Neural cell (in vitro differentiated cells): Measurements from ENCODE around the gene SPDYC. TPM values are rescaled to one million over a fixed set of nuclear protein-coding genes. Genes with fewer than 3 reads are reported as not detected.
A peak's percentile ranks its signal among the peaks of the same experiment; 100 is the strongest.

Source experiments
- H2AFZ ChIP-seq: fragments of 200-600, 300-800 bp; sonication (generic), shearing (Covaris generic); 2 replicates; pipeline ENCODE4 v1.6.0; 2014; ENCODE audit warnings: low read depth, mild to moderate bottlenecking, antibody characterized with exemption, low read length, moderate library complexity
- H3F3A ChIP-seq: fragments of 200-600 bp; shearing (Covaris generic); 2 replicates; pipeline ENCODE4 v1.6.1; 2016; ENCODE audit warnings: mild to moderate bottlenecking, moderate library complexity, mixed read lengths, antibody characterized with exemption, low read length; ENCODE audit not compliant: insufficient read depth, poor library complexity, severe bottlenecking
- H3K27ac ChIP-seq: fragments of 200-600, 300-800 bp; sonication (generic), shearing (Covaris generic); 2 replicates; pipeline ENCODE4 v1.5.1; 2014; ENCODE audit warnings: mild to moderate bottlenecking, low read length, moderate library complexity
- H3K27me3 ChIP-seq: fragments of 300-800, 200-600 bp; sonication (generic), shearing (Covaris generic); 2 replicates; pipeline ENCODE4 v1.6.0; 2014; ENCODE audit warnings: mild to moderate bottlenecking, low read depth, low read length, moderate library complexity; ENCODE audit not compliant: insufficient read depth
- H3K36me3 ChIP-seq: fragments of 300-800, 200-600 bp; sonication (generic), shearing (Covaris generic); 2 replicates; pipeline ENCODE4 v1.5.1; 2014; ENCODE audit warnings: mild to moderate bottlenecking, antibody characterized with exemption, low read length, moderate library complexity; ENCODE audit not compliant: insufficient read depth
- H3K4me2 ChIP-seq: fragments of 300-800, 200-600 bp; sonication (generic), shearing (Covaris generic); 2 replicates; pipeline ENCODE4 v1.6.0; 2014; ENCODE audit warnings: mild to moderate bottlenecking, low read length
- H3K4me3 ChIP-seq: fragments of 300-800, 200-600 bp; sonication (generic), shearing (Covaris generic); 2 replicates; pipeline ENCODE4 v1.5.1; 2014; ENCODE audit warnings: mild to moderate bottlenecking, low read length, moderate library complexity
- H3K79me2 ChIP-seq: fragments of 200-600 bp; shearing (Covaris generic); replicated peaks from 2 replicates; pipeline ENCODE4 v1.6.0; 2014; ENCODE audit warnings: mild to moderate bottlenecking, low read length, moderate library complexity; ENCODE audit not compliant: insufficient read depth
- H3K9ac ChIP-seq: fragments of 300-800, 200-600 bp; sonication (generic), shearing (Covaris generic); 2 replicates; pipeline ENCODE4 v1.6.1; 2016; ENCODE audit warnings: mild to moderate bottlenecking, low read length, mixed read lengths
- H3K9me2 ChIP-seq: fragments of 200-600 bp; shearing (Covaris generic); 2 replicates; pipeline ENCODE4 v1.6.1; 2016; ENCODE audit warnings: mild to moderate bottlenecking, low read length, mixed read lengths; ENCODE audit not compliant: insufficient read depth
- H3K9me3 ChIP-seq: fragments of 200-600, 300-800 bp; sonication (generic), shearing (Covaris generic); 2 replicates; pipeline ENCODE4 v1.6.1; 2016; ENCODE audit warnings: mild to moderate bottlenecking, mixed run types, low read length, moderate library complexity, mixed read lengths
- H4K20me1 ChIP-seq: fragments of 200-600 bp; shearing (Covaris generic); 2 replicates; pipeline ENCODE4 v1.6.1; 2016; ENCODE audit warnings: mild to moderate bottlenecking, mixed run types; ENCODE audit not compliant: insufficient read depth
- CTCF ChIP-seq: fragments of 450-650 bp; IDR thresholded peaks from 2 replicates; pipeline ENCODE4 v1.5.1; 2014; ENCODE audit warnings: antibody characterized with exemption, mild to moderate bottlenecking, moderate library complexity; ENCODE audit not compliant: poor library complexity, severe bottlenecking
- EP300 ChIP-seq: fragments of 450-650 bp; conservative IDR thresholded peaks from 2 replicates; pipeline ENCODE4 v1.6.1; 2014; ENCODE audit warnings: antibody characterized with exemption, mild to moderate bottlenecking, moderate library complexity; ENCODE audit not compliant: poor library complexity, severe bottlenecking
- EZH2 ChIP-seq: fragments of 200-600, 300-800 bp; shearing (Covaris generic), sonication (generic); IDR thresholded peaks from 2 replicates; pipeline ENCODE4 v1.6.1; 2014; ENCODE audit warnings: antibody characterized with exemption, low read length, borderline replicate concordance, mild to moderate bottlenecking; ENCODE audit not compliant: insufficient read depth, poor library complexity, severe bottlenecking
- MXI1 ChIP-seq: fragments of 450-650 bp; conservative IDR thresholded peaks from 2 replicates; pipeline ENCODE4 v1.6.1; 2014; ENCODE audit warnings: antibody characterized with exemption, mild to moderate bottlenecking; ENCODE audit not compliant: poor library complexity, severe bottlenecking
- POLR2AphosphoS5 ChIP-seq: IDR thresholded peaks from 2 replicates; pipeline ENCODE4 v1.6.1; 2012
- RAD21 ChIP-seq: fragments of 450-650 bp; conservative IDR thresholded peaks from 2 replicates; pipeline ENCODE4 v1.6.1; 2014; ENCODE audit warnings: antibody characterized with exemption, mild to moderate bottlenecking, moderate library complexity
- REST ChIP-seq: IDR thresholded peaks from 2 replicates; pipeline ENCODE4 v1.6.1; 2012; ENCODE audit warnings: borderline replicate concordance
- SMC3 ChIP-seq: fragments of 450-650 bp; conservative IDR thresholded peaks from 2 replicates; pipeline ENCODE4 v1.6.1; 2014; ENCODE audit warnings: antibody characterized with exemption, mild to moderate bottlenecking, moderate library complexity; ENCODE audit not compliant: poor library complexity
- TAF1 ChIP-seq: IDR thresholded peaks from 2 replicates; pipeline ENCODE4 v1.6.1; 2012; ENCODE audit warnings: low read depth
- polyA minus RNA-seq: library from RNA; depleted of rRNA, polyadenylated mRNA; stranded (reverse); fragments of >200 nt; gene quantifications from 2 replicates; pipeline ENCODE4 v1.2.3, GENCODE V29; 2014
- polyA plus RNA-seq: library from polyadenylated mRNA; depleted of rRNA; stranded (reverse); fragments of >200 nt; gene quantifications from 2 replicates; pipeline ENCODE4 v1.2.3, GENCODE V29; 2014

Gene SPDYC
- not detected in 2 replicates for polyA plus RNA-seq
- not detected in 2 replicates for polyA minus RNA-seq

GRCh38 chr11:65170058-65170534 lies at the start of gene SPDYC:
SPDYC (plus strand) TSS chr11:65170233; CDS start chr11:65171358, 1,125 bp downstream.
- no peaks in the 10 kb centered on the region for H3K36me3 ChIP-seq
- no peaks in the 10 kb centered on the region for H3K79me2 ChIP-seq
- no peak within 1 kb of the TSS for H3K4me3 ChIP-seq
- H3K9ac ChIP-seq: no peak within 1 kb of the TSS
- H3K4me2 ChIP-seq: no peak within 1 kb of the TSS
- no peaks in the 10 kb centered on the region for H3F3A ChIP-seq
- H3K9me2 ChIP-seq: no peaks in the 10 kb centered on the region
- no peaks in the 10 kb centered on the region for H4K20me1 ChIP-seq
- no peaks in the 10 kb centered on the region for H3K27me3 ChIP-seq
- no peak within 1 kb of the TSS for H3K27ac ChIP-seq
- H3K9me3 ChIP-seq: no peaks in the 10 kb centered on the region
- TF ChIP-seq REST: no peak
- TF ChIP-seq EP300: no peak
- TF ChIP-seq RAD21: no peak
- no peak for TF ChIP-seq EZH2
- TF ChIP-seq POLR2AphosphoS5: no peak
- no peak for TF ChIP-seq SMC3
- no peak for TF ChIP-seq TAF1
- TF ChIP-seq MXI1: no peak
- TF ChIP-seq CTCF: no peak
- H2AFZ ChIP-seq: no peak within 1 kb of the TSS

- peaks cover 35% of the 10 kb centered on the region for H3K79me2 ChIP-seq
- no peaks in the 10 kb centered on the region for H4K20me1 ChIP-seq
- no peaks in the 10 kb centered on the region for H3K27me3 ChIP-seq
- H3K4me2 ChIP-seq: peak overlapping the region; percentile 98
- peak overlapping the region; percentile 91 for H3K27ac ChIP-seq
- TF ChIP-seq TAF1 (no peak), REST (no peak), MXI1 (no peak), RAD21 (no peak), EP300 (no peak), CTCF (no peak), EZH2 (no peak), SMC3 (no peak), POLR2AphosphoS5 (no peak)
- H3K9ac ChIP-seq: peak overlapping the region; percentile 97
- peaks cover 10% of the 10 kb centered on the region for H3K36me3 ChIP-seq
- no peak overlapping the region for H2AFZ ChIP-seq
- H3K4me3 ChIP-seq: peak overlapping the region; percentile 73
- no peaks in the 10 kb centered on the region for H3F3A ChIP-seq
- no peaks in the 10 kb centered on the region for H3K9me2 ChIP-seq
- H3K9me3 ChIP-seq: no peaks in the 10 kb centered on the region
These were observed 49.2 kb upstream of the SPDYC start for GRCh38 chr11:65120831-65121230.
